ENCODE data around the gene OCA2.

DNA sequence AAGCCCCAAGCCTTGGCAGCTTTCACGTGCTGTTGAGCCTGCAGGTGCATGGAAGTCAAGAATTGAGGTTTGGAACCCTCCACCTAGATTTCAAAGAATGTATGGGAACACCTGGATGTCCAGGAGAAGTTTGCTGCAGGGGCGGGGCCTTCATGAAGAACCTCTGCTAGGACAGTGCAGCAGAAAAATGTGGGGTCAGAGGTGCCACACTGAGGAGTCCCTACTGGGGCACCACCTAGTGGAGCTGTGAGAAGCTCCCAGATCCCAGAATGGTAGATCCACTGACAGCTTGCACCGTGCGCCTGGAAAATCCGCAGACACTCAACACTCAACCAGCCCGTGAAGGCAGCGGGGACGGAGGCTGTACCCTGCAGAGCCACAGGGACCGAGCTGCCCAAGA is 201.6 kb downstream of the OCA2 start:
- no peak for TF ChIP-seq POLR2AphosphoS5 (IDR thresholded peaks at IDR 0.05)
- TF ChIP-seq, protein P1, sequence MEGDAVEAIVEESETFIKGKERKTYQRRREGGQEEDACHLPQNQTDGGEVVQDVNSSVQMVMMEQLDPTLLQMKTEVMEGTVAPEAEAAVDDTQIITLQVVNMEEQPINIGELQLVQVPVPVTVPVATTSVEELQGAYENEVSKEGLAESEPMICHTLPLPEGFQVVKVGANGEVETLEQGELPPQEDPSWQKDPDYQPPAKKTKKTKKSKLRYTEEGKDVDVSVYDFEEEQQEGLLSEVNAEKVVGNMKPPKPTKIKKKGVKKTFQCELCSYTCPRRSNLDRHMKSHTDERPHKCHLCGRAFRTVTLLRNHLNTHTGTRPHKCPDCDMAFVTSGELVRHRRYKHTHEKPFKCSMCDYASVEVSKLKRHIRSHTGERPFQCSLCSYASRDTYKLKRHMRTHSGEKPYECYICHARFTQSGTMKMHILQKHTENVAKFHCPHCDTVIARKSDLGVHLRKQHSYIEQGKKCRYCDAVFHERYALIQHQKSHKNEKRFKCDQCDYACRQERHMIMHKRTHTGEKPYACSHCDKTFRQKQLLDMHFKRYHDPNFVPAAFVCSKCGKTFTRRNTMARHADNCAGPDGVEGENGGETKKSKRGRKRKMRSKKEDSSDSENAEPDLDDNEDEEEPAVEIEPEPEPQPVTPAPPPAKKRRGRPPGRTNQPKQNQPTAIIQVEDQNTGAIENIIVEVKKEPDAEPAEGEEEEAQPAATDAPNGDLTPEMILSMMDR (IDR thresholded peaks at IDR 0.05): no peak
- TF ChIP-seq EP300 (IDR thresholded peaks at IDR 0.05): no peak
